HG03442 (cell line): ENCODE results near the gene BDKRB1.

Source experiments
- ATAC-seq: cut with Tn5 transposase; IDR thresholded peaks from one replicate; pipeline ENCODE4 v1.9.1; 2021; ENCODE audit warnings: mild to moderate bottlenecking, moderate library complexity; ENCODE audit not compliant: unreplicated experiment

BDKRB1 gene

DNA sequence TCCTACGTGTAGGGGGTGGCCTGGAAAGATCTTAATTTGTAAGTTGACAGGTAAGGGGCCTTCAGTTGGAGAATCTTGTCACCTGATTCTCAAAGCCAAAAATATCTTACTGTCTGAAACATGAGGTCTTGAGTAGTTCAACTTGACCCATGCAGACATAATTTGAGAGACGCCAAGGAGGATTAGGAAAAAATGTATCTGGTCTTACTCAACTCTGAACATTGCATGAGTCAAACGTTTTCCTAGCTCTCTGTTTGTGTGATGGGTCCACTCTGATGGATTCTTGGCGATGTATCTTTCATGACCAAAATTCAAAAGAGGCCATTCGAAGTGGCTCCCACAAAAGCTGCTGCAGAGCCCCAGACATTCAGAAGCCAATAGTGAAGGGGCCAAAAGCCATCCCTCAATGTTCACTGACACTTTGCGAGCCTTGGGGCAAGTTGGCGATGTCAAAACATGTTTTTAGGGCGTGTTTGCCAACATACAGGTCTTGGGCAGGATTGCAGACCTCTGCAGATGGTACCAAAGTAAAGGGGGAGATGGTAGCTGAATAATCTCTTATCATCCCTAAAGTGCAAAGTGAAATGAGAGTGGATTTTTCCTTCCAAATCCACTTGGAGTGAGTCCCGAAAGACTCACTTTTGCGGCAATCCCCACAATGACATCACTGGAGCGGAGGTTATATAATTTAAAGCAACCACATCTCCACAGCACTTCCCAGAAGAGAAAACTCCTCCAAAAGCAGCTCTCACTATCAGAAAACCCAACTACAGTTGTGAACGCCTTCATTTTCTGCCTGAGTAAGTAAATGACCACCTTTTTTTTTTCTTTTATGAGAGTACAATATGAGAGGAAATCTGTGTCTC lies at the start of gene BDKRB1:
Gene BDKRB1 (plus strand): TSS at position 710 of the 866 bp plus-strand sequence. CDS start 7,473 bp downstream, outside the sequence.
- ATAC-seq, result no peak

DNA sequence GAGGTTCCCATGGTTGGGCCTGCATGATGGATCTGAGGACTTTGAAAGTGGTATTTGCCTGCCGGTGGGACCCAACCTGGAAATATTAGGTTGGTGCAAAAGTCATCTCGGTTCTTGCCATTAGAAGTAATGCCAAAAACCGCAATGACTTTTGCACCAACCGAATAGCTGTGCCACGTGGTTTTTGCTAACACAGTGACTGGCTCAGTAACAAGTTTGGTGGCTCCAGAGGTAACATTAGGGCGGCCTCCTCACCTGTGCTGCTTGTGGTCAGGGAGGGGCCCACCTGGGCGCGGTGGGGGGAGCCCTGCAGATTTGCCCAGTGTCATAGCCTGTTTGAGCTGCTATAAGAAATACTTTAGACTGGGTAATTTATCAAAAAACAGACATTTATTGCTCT lies 49.5 kb upstream of the BDKRB1 start:
- ATAC-seq, result no peak

DNA sequence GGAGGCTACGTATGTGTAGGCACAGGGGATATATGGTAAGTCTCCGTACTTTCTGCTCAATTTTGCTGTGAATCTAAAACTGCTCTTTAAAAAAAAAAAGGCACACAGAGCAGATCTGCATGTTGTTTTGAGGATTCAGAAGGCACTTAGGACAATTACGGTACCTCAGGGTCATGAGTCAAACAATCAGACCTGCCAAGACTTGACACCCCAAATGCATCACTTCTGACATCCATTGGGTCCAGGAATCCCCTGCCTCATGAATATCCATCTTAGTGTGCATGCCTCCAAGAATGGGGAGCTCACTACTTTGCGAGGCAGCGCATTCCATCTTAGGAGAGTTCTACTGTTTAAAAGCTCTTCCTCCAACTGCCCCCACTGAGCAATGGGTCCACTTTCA lies 48.3 kb upstream of the BDKRB1 start:
- no peak for ATAC-seq

DNA sequence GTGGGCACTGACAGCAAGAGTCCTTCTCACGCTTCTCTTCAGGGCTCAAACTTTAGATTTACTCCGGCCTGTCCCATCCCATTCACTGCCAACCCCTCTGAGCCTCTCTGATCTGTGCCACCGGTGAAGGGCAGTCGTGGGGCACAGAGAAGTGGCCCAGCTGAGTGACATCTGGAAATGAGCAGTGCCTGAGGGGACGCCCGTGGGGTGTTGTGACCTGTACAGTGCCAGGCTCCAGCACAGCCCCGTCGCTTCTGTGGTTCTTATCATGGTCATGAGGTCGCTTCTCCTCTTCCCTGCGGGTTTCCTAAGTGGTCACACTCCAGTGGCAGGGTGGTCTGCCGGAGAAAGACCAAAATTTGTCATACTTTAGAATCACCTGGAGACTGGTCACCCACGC lies 47.3 kb upstream of the BDKRB1 start:
- no peak for ATAC-seq

GRCh38 chr14:96212140-96212539 lies 43.9 kb upstream of the BDKRB1 start:
- ATAC-seq, result no peak

DNA sequence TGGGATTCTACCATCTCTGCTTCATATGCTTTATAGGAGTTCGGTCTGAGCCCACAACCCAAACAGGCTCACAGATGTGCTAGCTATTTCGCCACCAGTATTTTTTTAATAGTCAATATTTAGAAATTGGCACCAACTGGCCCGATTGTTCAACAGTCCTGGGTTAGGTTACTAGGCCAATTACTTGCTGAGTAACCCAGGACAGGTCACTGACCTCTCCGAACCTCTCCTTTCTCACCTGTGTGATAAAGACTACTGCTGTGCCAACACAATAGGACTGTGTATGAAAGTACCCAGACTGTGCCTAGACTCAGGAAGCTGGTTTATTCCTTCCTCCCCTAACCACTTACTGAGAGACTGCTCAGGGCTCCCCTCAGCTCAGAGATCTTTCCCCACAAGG lies 43.1 kb upstream of the BDKRB1 start:
- ATAC-seq, result no peak

DNA sequence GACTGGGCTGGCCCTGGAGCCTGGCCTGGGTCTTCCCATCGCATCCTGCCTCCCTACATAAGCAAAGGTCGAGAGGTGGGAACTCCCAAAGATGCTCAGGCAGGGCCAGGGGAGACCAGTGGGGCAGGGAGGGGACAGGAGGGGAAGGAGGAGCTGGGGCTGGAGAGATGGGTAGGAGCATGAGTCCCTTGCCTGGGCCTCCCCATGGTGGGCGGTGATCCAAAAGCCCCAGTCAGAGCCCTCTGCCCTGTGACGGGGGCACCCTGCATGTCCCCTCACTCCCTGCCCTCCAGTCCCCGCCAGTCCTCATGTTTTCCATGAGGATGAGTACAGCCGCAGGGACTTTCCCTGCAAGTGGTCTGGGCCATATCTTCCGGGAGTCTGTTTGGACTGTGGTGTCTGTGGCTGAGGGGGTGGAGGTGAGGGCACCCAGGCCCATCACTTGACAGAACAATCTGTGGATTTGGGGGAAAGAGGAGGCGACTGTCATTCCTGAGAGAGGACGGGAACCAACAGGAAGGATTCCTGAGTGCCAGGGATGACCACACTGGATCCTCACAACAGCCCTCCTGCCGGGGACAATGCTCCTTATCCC lies 42.0 kb upstream of the BDKRB1 start:
- no peak for ATAC-seq

DNA sequence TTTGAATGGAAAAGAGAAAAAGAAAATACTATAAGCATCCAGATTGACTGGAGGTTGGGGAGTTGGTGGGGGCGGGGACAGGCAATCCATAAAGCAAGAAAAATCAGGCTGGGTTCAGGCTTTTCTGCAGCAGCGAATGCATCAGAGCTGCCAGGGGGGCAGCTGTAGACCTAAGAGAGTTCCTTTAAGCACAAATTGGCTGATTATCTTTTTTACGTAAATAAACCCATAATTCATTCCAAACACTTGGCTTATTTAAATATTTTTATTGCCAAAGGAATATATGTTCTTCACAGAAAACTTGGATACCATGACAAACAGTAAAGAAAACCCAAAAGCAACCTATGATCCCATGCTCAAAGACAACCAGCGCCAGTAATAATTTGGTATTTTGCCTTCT lies 41.2 kb upstream of the BDKRB1 start:
- no peak for ATAC-seq

DNA sequence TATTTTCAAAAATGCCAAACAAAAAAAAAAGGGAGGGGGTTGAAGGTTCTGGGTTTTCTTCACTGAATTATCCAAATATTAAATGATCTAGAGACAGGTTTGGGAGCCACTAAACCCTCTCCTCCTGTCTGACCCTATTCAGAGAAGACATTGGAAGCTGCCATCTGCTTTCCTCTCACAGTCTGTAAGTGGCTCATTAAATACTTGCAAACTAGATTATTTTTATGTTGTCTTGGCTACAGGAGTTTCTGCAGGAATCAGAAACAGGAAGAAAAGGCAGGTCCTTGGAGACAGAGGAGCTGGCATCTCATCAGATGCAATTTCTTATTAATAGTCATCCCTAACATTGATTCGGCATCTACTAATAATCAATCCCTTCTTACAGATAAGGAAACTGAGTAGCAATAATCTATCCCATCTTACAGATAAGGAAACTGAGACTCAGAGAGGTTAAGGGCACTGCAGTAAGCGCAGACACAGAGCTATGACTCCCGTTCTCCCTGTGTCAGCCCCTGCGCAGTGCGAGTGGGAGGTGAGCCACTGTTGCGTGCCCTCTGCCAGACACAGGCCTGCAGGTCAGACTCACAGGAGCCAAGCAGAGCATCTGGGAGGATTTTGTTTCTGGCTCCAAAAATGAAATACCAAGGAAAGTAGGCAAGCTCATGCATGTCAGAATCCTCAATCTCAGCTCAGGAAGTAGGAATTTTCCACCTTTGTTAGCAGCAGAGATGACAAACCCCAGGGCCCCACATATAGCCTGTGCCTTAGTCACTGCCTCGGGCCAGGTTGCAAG lies 40.4 kb upstream of the BDKRB1 start:
- no peak for ATAC-seq

GRCh38 chr14:96216627-96217026 lies 39.4 kb upstream of the BDKRB1 start:
- ATAC-seq, result no peak

DNA sequence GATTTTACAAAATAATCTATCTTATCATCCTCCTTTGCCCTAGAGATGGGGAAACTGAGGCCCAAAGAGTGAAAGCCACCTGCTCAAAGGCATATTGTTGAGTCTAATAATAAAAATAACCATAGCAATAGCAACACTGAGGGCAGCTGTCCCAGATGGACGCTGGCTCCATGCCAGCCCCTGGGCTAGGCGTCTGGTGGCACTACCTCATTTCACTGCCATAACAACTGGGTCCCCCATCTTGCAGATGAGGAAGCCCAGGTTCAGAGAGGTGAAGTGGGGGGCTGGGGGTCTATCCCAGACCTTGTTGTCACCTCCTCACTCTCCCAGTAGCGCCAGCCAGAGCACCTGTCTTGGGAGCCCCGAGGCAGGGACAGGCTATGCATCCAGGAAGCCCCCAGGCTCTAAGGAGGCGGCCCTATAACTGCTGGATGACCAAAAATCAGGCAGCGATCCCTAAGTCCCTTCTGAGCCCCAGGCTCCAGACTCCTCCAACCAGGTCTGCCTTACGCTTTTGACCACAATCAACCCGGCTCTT lies 38.6 kb upstream of the BDKRB1 start:
- ATAC-seq, result no peak

- ATAC-seq, result no peak
Observed at GRCh38 chr14:96221109-96221650, 34.8 kb upstream of the BDKRB1 start.

DNA sequence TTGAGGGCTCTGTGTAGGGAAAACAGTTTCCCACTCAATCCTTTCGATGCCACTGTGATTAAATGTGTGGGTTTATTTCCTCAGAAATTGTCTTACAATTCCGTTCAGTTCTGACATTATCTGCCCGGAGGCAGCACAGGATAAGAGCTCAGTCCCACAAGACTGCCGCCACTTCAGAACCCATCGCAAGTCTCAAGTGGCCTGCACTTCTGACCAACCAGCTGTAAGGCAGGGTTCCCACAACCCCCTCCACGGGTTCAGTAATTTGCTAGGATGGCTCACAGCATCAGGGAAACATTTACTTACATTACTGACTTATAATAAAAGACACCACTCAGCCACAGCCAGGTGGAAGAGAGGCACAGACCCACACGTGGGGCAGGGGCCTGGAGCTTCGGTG lies 34.2 kb upstream of the BDKRB1 start:
- ATAC-seq, result no peak

DNA sequence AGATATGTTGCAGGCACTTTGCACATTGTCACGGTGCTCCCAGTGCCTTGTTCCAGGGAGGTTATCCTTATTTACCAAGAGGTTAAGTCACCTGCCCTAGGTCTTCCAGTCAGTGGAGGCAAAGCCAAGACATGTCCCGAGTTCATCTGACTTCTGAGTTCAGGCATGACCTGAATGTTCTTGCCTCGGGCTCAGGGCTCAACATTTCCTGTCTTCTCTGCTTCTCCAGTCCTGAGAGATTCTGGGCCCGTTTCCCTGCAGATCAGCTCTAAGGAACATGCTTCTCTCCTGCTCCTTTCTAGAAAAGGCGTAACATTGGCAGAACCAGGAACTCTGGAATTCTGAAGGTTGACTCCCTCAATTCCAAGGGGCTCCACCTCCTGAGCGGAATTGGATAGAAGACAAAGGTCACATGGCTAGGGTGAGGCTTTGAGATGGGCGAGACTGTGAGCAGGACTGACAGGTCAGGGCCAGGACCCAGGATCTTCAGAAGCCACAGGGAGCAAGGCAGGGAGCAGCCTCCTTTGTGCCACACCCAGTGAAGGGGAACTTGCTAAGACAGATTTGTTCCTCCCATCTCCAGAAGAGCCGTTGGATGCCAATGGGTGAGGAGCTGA lies 31.4 kb upstream of the BDKRB1 start:
- ATAC-seq, result no peak

- ATAC-seq, result no peak
Observed at GRCh38 chr14:96225213-96225612, 30.8 kb upstream of the BDKRB1 start.

DNA sequence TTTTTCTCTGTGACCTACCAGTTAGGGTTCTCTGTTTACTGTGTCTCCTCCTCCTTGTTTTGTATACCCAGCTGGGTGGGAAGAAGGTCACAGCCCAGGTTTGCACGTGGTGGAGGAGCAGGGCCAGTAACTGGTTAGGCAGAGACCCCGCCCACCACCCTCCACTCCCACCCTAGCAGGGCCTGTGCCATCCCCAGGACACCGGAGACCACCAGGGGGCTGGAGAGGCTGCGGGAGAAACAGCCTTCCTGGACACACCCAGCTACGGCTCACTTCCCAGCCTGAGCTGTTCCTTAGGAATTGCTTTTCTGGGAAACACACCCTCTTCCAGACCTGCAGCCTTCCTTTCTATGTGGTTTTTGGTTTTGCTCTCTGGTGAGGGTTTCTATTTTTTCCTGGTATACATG lies 30.3 kb upstream of the BDKRB1 start:
- no peak for ATAC-seq

DNA sequence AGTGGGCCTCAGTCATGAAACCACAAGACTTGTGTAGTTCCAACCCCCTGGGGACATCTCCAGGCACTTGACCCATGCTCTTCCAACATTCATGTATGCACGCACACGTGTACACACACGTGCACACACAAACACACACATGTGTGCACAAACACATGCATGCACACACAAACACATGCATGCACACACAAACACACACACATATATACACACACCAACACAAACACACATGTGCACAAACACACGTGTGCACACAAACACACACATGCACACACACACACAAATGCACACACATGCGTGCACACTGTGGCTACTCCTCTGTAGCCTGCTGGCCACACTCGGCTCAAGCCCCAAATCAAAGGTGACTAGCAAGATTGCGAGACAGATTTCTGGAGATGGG lies 28.6 kb upstream of the BDKRB1 start:
- no peak for ATAC-seq

DNA sequence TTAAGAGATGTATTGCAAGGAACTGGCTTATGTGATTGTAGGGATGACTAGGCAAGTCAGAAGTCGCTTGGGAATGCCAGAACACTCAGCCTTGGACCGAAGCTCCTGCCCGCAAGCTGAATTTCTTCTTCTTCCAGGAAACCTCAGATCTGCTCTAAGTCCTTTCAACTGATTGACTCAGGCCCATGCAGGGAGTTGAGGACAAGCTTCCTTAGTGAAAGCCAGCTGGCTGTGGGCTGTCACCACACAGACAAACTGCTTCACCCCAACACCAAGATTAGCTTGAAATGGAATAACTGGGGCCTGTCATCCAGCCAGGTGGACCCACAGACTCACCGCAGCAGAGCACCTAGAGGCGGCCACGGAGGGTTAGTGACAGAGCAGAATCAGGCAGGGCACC lies 26.7 kb upstream of the BDKRB1 start:
- ATAC-seq, result no peak

- no peak for ATAC-seq
Observed at GRCh38 chr14:96231056-96231455, 25.0 kb upstream of the BDKRB1 start.

DNA sequence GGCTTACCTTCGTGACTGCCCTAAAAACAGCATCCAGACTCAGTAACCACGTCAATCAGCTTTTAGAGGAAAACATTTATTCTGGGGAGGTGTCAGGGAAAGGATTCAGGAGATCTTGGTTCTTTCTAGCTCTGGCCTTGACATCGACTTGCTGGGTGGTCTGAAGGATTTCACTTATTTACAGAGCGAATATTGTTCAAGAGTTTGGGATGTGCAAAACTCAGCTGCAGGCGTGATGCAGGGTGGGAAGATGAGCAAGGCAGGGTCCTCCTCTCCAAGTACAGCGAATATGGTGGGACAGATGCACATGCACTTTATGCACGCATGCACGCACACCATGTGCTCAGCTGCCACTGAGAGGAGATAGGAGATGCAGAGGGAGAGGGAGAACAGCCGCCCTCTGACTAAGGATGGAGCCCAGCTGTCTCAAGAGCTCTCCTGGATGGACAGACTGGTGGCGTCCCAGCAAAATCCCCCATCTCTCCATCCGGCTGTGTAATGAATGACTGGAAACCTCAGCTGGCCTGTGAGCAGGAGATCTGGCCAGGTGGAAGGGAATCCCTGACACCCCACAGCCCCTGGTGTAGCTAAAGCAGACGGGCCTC lies 24.4 kb upstream of the BDKRB1 start:
- ATAC-seq, result no peak
